Right cardiac atrium (tissue), 5 donors: ENCODE measurements around the gene LCE2B. TPM values are rescaled to one million over a fixed set of nuclear protein-coding genes. Genes with fewer than 3 reads are reported as not detected.
A peak's percentile ranks its signal among the peaks of the same experiment; 100 is the strongest.
"Not testable (repeated sequence)": the region's sequence is repeated elsewhere in the genome, so short reads cannot be mapped to it uniquely, and the experiment has no call there.

Source experiments
- ATAC-seq, 2 donors: fragments of 200-7000 bp; cut with Tn5 transposase; one replicate each; pipeline versions ENCODE4 v1.8.0 to v1.9.1; 2020; ENCODE audit warnings: moderate library complexity in 2 of 2, mild to moderate bottlenecking in 1 of 2
- DNase-seq, 3 donors: peaks; one replicate each; pipeline ENCODE4 v3.0.0-alpha.2; 2020
- H3K27ac ChIP-seq: one replicate; pipeline ENCODE4 v1.5.1; 2013; ENCODE audit warnings: mild to moderate bottlenecking, low read length, control low read depth, moderate library complexity
- H3K27me3 ChIP-seq: one replicate; pipeline ENCODE4 v1.6.1; 2013; ENCODE audit not compliant: control insufficient read depth, insufficient read depth
- H3K4me1 ChIP-seq: one replicate; pipeline ENCODE4 v1.6.1; 2013; ENCODE audit warnings: low read length; ENCODE audit not compliant: control insufficient read depth, insufficient read depth
- H3K4me3 ChIP-seq: one replicate; pipeline ENCODE4 v1.5.1; 2013; ENCODE audit warnings: low read length, control low read depth
- H3K9me3 ChIP-seq: one replicate; pipeline ENCODE4 v1.6.1; 2013; ENCODE audit warnings: low read length; ENCODE audit not compliant: control insufficient read depth
- WGBS: extraction: QIAGEN DNeasy Blood & Tissue Kit; methylation state at CpG from one replicate; pipeline ENCODE4 v1.1.7; 2013; 5-methylcytosine and 5-hydroxymethylcytosine counted together
- intact Hi-C, 4 donors: fragments of 100-400 bp; cut with DNase I; formaldehyde crosslinking; loops; one replicate each; pipeline versions ENCODE4 v1.11.0 to v1.14.0; 2022 to 2023
- polyA plus RNA-seq: library from polyadenylated mRNA; stranded (reverse); fragments of 200-250 nt; gene quantifications from one replicate; pipeline ENCODE4 v1.2.3, GENCODE V29; 2013
- total RNA-seq, 4 donors: library from RNA; stranded (reverse); fragmentation: NEBNext Ultra II Directional; extraction: Animal tissue kit (Norgen Biotek cat#: 25700); gene quantifications; one replicate each; pipeline ENCODE4 v1.2.1, GENCODE V29; 2021
- donor health status: healthy with polysubstance abuse.
- donor health status: DM: no; HTN: yes; CAD: no.
- donor health status: DM: no; HTN: no; CAD: no.
- donor health status: DM: no; HTN: yes; CAD: no; lungs with severe emphysema.
- donor health status: DM: yes; HTN: yes; CAD: no.

Gene LCE2B
- total and polyA plus RNA-seq, 5 donors: not detected

- intact Hi-C loops: no loop called here
- no peaks in the 10 kb centered on the region for H3K9me3 ChIP-seq
- 45% methylated on average over 2 of the region's 2 CpGs for whole genome bisulfite sequencing
These were observed 12.9 kb upstream of the LCE2B start for GRCh38 chr1:152673016-152673415.

GRCh38 chr1:152674983-152675382, 10.9 kb upstream of the LCE2B start, which contains the start of gene LCE2C:
Gene LCE2C (plus strand): TSS chr1:152675279. CDS start chr1:152676016, 737 bp downstream.
- H3K27ac ChIP-seq, H3K4me3 ChIP-seq, ATAC-seq, H3K27me3 ChIP-seq, intact Hi-C loops, DNase-seq, H3K9me3 ChIP-seq, H3K4me1 ChIP-seq: not testable (repeated sequence)
- 59% methylated on average over 3 of the region's 3 CpGs for WGBS

More at GRCh38 chr1:152673016-152673415, 12.9 kb upstream of the LCE2B start:
- Histone ChIP-seq H3K4me1 (no peaks in the 10 kb centered on the region), H3K27ac (no peak overlapping the region), H3K27me3 (peaks cover 2% of the 10 kb centered on the region), H3K4me3 (no peak overlapping the region)
- no peak for ATAC-seq
- DNase-seq: no peak

- peak in 1 of 2 donors; percentile 72 for ATAC-seq
- 66% methylated on average over 6 of the region's 6 CpGs for WGBS
These were observed 6.5 kb upstream of the LCE2B start for GRCh38 chr1:152679459-152679858.

GRCh38 chr1:152681616-152682015, 4.3 kb upstream of the LCE2B start:
- intact Hi-C loops: no loop called here
- Histone ChIP-seq H3K4me1 (no peaks in the 10 kb centered on the region), H3K27ac (no peak overlapping the region), H3K9me3 (no peaks in the 10 kb centered on the region), H3K27me3 (peaks cover 2% of the 10 kb centered on the region), H3K4me3 (no peak overlapping the region)
- no peak for DNase-seq
- 58% methylated on average over 2 of the region's 2 CpGs for WGBS
- ATAC-seq: no peak

More at GRCh38 chr1:152679459-152679858, 6.5 kb upstream of the LCE2B start:
- Histone ChIP-seq H3K4me3 (no peak overlapping the region), H3K27me3 (peaks cover 2% of the 10 kb centered on the region), H3K4me1 (no peaks in the 10 kb centered on the region), H3K9me3 (no peaks in the 10 kb centered on the region), H3K27ac (no peak overlapping the region)
- intact Hi-C loops: no loop called here
- DNase-seq: no peak

GRCh38 chr1:152683846-152684245, 2.1 kb upstream of the LCE2B start:
- no peak overlapping the region for H3K4me3 ChIP-seq
- no peaks in the 10 kb centered on the region for H3K9me3 ChIP-seq
- intact Hi-C loops: no loop called here
- no peak for ATAC-seq
- no peaks in the 10 kb centered on the region for H3K27me3 ChIP-seq
- H3K27ac ChIP-seq: no peak overlapping the region
- no peaks in the 10 kb centered on the region for H3K4me1 ChIP-seq
- DNase-seq: no peak

- DNase-seq (no peak), ATAC-seq (no peak)
- Histone ChIP-seq H3K27me3 (no peaks in the 10 kb centered on the region), H3K9me3 (no peaks in the 10 kb centered on the region), H3K4me1 (no peaks in the 10 kb centered on the region), H3K27ac (no peak within 1 kb of the TSS), H3K4me3 (no peak within 1 kb of the TSS)
- intact Hi-C loops: no loop called here
- 53% methylated on average over 4 of the region's 4 CpGs for WGBS
These were observed 12.0 kb downstream of the LCE2B start, which contains the start of gene LCE2A for GRCh38 chr1:152697701-152698600. Gene LCE2A (plus strand): TSS chr1:152698345. CDS start chr1:152698902, 557 bp downstream.

GRCh38 chr1:152699746-152700145, 13.8 kb downstream of the LCE2B start:
- H3K27ac ChIP-seq: no peak overlapping the region
- ATAC-seq (no peak), DNase-seq (no peak)
- no peaks in the 10 kb centered on the region for H3K9me3 ChIP-seq
- no peaks in the 10 kb centered on the region for H3K4me1 ChIP-seq
- no peak overlapping the region for H3K4me3 ChIP-seq
- H3K27me3 ChIP-seq: no peaks in the 10 kb centered on the region
- intact Hi-C loops: no loop called here
- 80% methylated on average over 4 of the region's 4 CpGs for WGBS

GRCh38 chr1:152707860-152708259, 21.9 kb downstream of the LCE2B start, which contains the start of gene LCE4A:
Gene LCE4A (plus strand): TSS chr1:152708160. CDS start chr1:152709076, 916 bp downstream.
- intact Hi-C loops: no loop called here
- DNase-seq: no peak
- ATAC-seq: no peak
- Histone ChIP-seq H3K27me3 (no peaks in the 10 kb centered on the region), H3K27ac (no peak within 1 kb of the TSS), H3K9me3 (no peaks in the 10 kb centered on the region), H3K4me3 (no peak within 1 kb of the TSS), H3K4me1 (no peaks in the 10 kb centered on the region)
- WGBS: 60% methylated on average over 2 of the region's 2 CpGs

- Histone ChIP-seq H3K4me1 (no peaks in the 10 kb centered on the region), H3K27ac (no peak overlapping the region), H3K4me3 (no peak overlapping the region), H3K9me3 (peaks cover 3% of the 10 kb centered on the region), H3K27me3 (no peaks in the 10 kb centered on the region)
- intact Hi-C loops: no loop called here
- no peak for DNase-seq
- ATAC-seq: no peak
These were observed 32.3 kb downstream of the LCE2B start for GRCh38 chr1:152718238-152718637.

GRCh38 chr1:152725261-152725660, 39.3 kb downstream of the LCE2B start:
- intact Hi-C loops: no loop called here
- H3K4me1 ChIP-seq: no peaks in the 10 kb centered on the region
- H3K27me3 ChIP-seq: no peaks in the 10 kb centered on the region
- DNase-seq (no peak), ATAC-seq (no peak)
- H3K9me3 ChIP-seq: no peaks in the 10 kb centered on the region
- H3K4me3 ChIP-seq: no peak overlapping the region
- no peak overlapping the region for H3K27ac ChIP-seq

GRCh38 chr1:152728986-152729385, 43.1 kb downstream of the LCE2B start:
- Histone ChIP-seq H3K4me3 (no peak overlapping the region), H3K27me3 (no peaks in the 10 kb centered on the region), H3K27ac (no peak overlapping the region), H3K4me1 (no peaks in the 10 kb centered on the region), H3K9me3 (no peaks in the 10 kb centered on the region)
- 91% methylated on average over 1 of the region's 1 CpG for WGBS
- no peak for ATAC-seq
- DNase-seq: no peak
- intact Hi-C loops: no loop called here
